A673 (cell line): ENCODE results near the gene MINDY3. TPM values are rescaled to one million over a fixed set of nuclear protein-coding genes. Genes with fewer than 3 reads are reported as not detected.
A peak's percentile ranks its signal among the peaks of the same experiment; 100 is the strongest.

Experiments used
- BruUV-seq: library from RNA; stranded (reverse); fragments of 400-500 nt; replicated peaks from 2 replicates; lab custom pipeline; 2021; lab: Mats Ljungman, UMichigan
- CTCF ChIA-PET: fragments of 300-600 bp; sonication (Branson Sonifier 250); formaldehyde crosslinking; loops from one replicate; lab custom pipeline; 2022; ENCODE audit warnings: antibody characterized with exemption; lab: Charles Lee
- POLR2A ChIA-PET: fragments of 300-600 bp; sonication (Branson Sonifier 250); formaldehyde crosslinking; loops from one replicate; lab custom pipeline; 2022; ENCODE audit warnings: antibody characterized with exemption; ENCODE audit not compliant: low non-redundant PET; lab: Charles Lee
- DNase-seq: peaks from one replicate; pipeline ENCODE4 v3.0.0-alpha.2; 2015; ENCODE audit warnings: low spot score
- H3K27ac ChIP-seq: fragments of 200-600 bp; sonication (generic); 2 replicates; pipeline ENCODE4 v1.5.1; 2016; ENCODE audit warnings: mixed run types, low read depth, mild to moderate bottlenecking, mixed read lengths, antibody characterized with exemption, low read length; ENCODE audit not compliant: poor library complexity, severe bottlenecking
- H3K27me3 ChIP-seq: fragments of 200-600 bp; sonication (generic); replicated peaks from 2 replicates; pipeline ENCODE4 v1.6.1; 2017; ENCODE audit warnings: mixed run types, low read depth, mild to moderate bottlenecking, mixed read lengths, antibody characterized with exemption, low read length; ENCODE audit not compliant: insufficient read depth, poor library complexity
- H3K36me3 ChIP-seq: fragments of 200-600 bp; sonication (generic); 2 replicates; pipeline ENCODE4 v1.6.1; 2016; ENCODE audit warnings: mixed run types, mild to moderate bottlenecking, mixed read lengths, antibody characterized with exemption, low read length; ENCODE audit not compliant: insufficient read depth, poor library complexity, severe bottlenecking
- H3K4me1 ChIP-seq: fragments of 200-600 bp; sonication (generic); 2 replicates; pipeline ENCODE4 v1.6.1; 2017; ENCODE audit warnings: mixed run types, mild to moderate bottlenecking, mixed read lengths, antibody characterized with exemption, low read length; ENCODE audit not compliant: insufficient read depth, poor library complexity, severe bottlenecking
- H3K4me3 ChIP-seq: fragments of 200-600 bp; sonication (generic); 2 replicates; pipeline ENCODE4 v1.5.1; 2016; ENCODE audit warnings: low read depth, mixed run types, mild to moderate bottlenecking, mixed read lengths, low read length; ENCODE audit not compliant: poor library complexity, severe bottlenecking
- H3K9me3 ChIP-seq: fragments of 200-600 bp; sonication (generic); 2 replicates; pipeline ENCODE4 v1.6.1; 2016; ENCODE audit warnings: mixed run types, low read depth, mild to moderate bottlenecking, mixed read lengths, antibody characterized with exemption, low read length; ENCODE audit not compliant: poor library complexity, severe bottlenecking
- EZH2 ChIP-seq: fragments of 200-600 bp; sonication (generic); IDR thresholded peaks from 2 replicates; pipeline ENCODE4 v1.6.1; 2017; ENCODE audit warnings: borderline replicate concordance, low read depth, mild to moderate bottlenecking, mixed read lengths, antibody characterized with exemption, low read length; ENCODE audit not compliant: poor library complexity, severe bottlenecking
- intact Hi-C: fragments of 100-400 bp; cut with micrococcal nuclease; formaldehyde crosslinking; loops from one replicate; pipeline ENCODE4 v1.10.0; 2022; ENCODE audit not compliant: unreplicated experiment
- total RNA-seq: library from RNA; stranded (reverse); gene quantifications from 2 replicates; pipeline ENCODE4 v1.2.3, GENCODE V29; 2021
- TF ChIP-seq, protein P1 (sequence below): fragments of 300-800, 200-600 bp; sonication (generic); conservative IDR thresholded peaks from 2 replicates; pipeline ENCODE4 v1.5.1; 2017; ENCODE audit warnings: low read depth, mild to moderate bottlenecking, antibody characterized with exemption, low read length, moderate library complexity, mixed read lengths

The MINDY3 gene
- total RNA-seq, 1 experiment from 2014 or later: 14.6 TPM

DNA sequence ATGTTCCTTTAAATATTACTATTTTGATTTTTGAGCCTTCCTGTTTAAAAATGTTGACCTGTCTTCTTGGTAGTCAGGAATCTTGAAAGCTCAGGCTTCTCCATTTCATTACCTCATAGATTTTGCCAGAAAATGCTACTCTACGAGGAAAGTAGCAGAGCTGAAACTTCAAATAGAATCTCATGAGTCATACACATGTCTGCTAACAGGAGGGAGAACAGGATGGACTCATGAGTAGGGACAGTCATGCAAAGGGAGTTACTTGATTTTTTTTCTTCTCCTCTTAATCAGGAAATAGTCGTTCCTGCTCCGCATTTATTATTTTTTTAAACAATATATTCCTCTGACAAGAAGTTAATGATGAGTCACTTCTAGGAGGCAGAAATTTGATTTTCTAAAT lies 37.0 kb upstream of the MINDY3 start:
- Histone ChIP-seq H3K4me3 (no peak overlapping the region), H3K27ac (no peak overlapping the region), H3K4me1 (no peaks in the 10 kb centered on the region), H3K9me3 (no peaks in the 10 kb centered on the region), H3K27me3 (peaks cover 73% of the 10 kb centered on the region), H3K36me3 (no peaks in the 10 kb centered on the region)
- intact Hi-C loops: loop anchor here (10.0 kb wide), 1 partner anchor 218 kb away; no protein-coding TSS in a partner anchor
- no TSS peak for BruUV-seq
- TF ChIP-seq, protein P1, sequence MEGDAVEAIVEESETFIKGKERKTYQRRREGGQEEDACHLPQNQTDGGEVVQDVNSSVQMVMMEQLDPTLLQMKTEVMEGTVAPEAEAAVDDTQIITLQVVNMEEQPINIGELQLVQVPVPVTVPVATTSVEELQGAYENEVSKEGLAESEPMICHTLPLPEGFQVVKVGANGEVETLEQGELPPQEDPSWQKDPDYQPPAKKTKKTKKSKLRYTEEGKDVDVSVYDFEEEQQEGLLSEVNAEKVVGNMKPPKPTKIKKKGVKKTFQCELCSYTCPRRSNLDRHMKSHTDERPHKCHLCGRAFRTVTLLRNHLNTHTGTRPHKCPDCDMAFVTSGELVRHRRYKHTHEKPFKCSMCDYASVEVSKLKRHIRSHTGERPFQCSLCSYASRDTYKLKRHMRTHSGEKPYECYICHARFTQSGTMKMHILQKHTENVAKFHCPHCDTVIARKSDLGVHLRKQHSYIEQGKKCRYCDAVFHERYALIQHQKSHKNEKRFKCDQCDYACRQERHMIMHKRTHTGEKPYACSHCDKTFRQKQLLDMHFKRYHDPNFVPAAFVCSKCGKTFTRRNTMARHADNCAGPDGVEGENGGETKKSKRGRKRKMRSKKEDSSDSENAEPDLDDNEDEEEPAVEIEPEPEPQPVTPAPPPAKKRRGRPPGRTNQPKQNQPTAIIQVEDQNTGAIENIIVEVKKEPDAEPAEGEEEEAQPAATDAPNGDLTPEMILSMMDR: no peak
- no peak for TF ChIP-seq EZH2
- DNase-seq: peak; percentile 26
- ChIA-PET CTCF (no interaction called here), POLR2A (no interaction called here)

DNA sequence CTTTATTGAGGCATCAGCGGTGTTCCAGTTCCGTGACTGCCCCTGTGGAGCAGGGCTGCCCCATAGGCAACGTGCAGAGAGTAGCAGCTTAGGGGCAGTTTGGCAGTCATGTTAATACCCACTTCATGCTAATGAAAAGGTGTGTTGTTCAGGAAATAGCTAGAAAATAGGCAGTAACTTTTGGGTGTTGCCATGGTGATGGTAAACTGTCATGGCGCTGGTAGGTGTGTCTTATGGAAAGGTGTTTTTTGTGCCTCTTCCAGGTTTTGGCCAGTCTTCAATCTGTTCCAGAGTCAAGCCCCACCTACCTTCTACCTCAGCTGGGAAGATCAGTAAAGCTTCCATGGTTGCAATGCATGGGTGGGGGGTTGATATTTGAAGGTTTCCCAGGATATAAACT lies 36.3 kb upstream of the MINDY3 start:
- Histone ChIP-seq H3K27me3 (peaks cover 75% of the 10 kb centered on the region), H3K9me3 (no peaks in the 10 kb centered on the region), H3K4me3 (no peak overlapping the region), H3K4me1 (no peaks in the 10 kb centered on the region), H3K36me3 (no peaks in the 10 kb centered on the region), H3K27ac (no peak overlapping the region)
- DNase-seq: no peak
- TF ChIP-seq, protein P1: no peak
- no peak for TF ChIP-seq EZH2
- intact Hi-C loops: loop anchor here (10.0 kb wide), 1 partner anchor 218 kb away; no protein-coding TSS in a partner anchor
- no TSS peak for BruUV-seq
- ChIA-PET POLR2A (no interaction called here), CTCF (no interaction called here)

DNA sequence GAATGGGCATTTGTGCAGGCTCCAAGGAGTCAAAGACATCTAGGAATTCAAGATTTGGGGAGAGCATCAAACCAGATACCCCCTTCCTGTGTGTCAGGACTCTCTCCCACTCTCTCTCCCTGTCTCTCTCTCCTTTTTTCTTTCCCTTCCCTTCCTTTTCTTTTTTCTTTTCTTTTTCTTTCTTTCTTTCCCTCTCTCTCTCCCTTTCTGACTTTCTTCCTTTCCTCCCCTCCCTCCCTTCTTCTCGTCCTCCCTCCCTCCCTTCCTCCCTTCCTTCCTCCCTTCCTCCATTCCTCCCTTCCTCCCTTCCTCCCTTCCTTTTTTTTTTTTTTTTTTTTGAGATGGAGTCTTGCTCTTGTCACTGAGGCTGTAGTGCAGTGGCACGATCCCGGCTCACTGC lies 24.1 kb upstream of the MINDY3 start:
- intact Hi-C loops: loop anchor here (10.0 kb wide), 1 partner anchor 920 kb away; no protein-coding TSS in a partner anchor
- H3K4me1 ChIP-seq: peaks cover 10% of the 10 kb centered on the region
- no TSS peak for BruUV-seq

More for the DNA sequence above, 24.1 kb upstream of the MINDY3 start:
- Histone ChIP-seq H3K9me3 (no peaks in the 10 kb centered on the region), H3K36me3 (no peaks in the 10 kb centered on the region), H3K27me3 (peaks cover 92% of the 10 kb centered on the region), H3K4me3 (no peak overlapping the region), H3K27ac (no peak overlapping the region)
- no peak for DNase-seq
- ChIA-PET CTCF (no interaction called here), POLR2A (no interaction called here)
- TF ChIP-seq, protein P1: no peak
- no peak for TF ChIP-seq EZH2
